Thyroid gland (tissue), 4 donors: ENCODE data around the gene NEDD4.

Source experiments
- POLR2A ChIP-seq, 2 donors: fragments of 450-650 bp; IDR thresholded peaks; one replicate each; pipeline ENCODE4 v1.6.1; 2017; ENCODE audit warnings: antibody characterized with exemption in 2 of 2, mild to moderate bottlenecking in 2 of 2, moderate library complexity in 1 of 2
- TF ChIP-seq, protein P1 (sequence below), 6 experiments: fragments of 200-600 bp in 3 of 6; fragments of 450-650 bp in 3 of 6; sonication (generic) in 3 of 6; IDR thresholded peaks; one replicate each; pipeline ENCODE4 v1.5.1; 2016 to 2019; ENCODE audit warnings: antibody characterized with exemption in 6 of 6, mild to moderate bottlenecking in 2 of 6, inconsistent platforms in 1 of 6, moderate library complexity in 1 of 6

DNA sequence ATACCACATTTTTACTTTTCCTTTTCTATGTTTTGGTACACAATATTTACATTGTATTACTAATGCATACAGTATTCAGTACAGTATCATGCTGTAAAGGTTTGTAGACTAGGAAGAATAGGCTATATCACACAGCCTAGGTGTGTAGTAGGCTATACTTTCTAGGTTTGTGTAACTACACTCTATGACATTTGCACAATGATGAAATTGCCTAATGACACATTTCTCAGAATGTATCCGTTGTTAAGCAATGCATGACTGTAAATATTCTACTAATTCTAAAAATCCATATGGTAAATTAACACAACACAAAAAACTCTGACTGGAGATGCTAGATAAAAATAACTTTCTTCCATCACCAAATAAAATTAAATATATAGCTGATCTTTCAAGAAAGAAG lies 16.2 kb downstream of the NEDD4 start:
- TF ChIP-seq, protein P1, sequence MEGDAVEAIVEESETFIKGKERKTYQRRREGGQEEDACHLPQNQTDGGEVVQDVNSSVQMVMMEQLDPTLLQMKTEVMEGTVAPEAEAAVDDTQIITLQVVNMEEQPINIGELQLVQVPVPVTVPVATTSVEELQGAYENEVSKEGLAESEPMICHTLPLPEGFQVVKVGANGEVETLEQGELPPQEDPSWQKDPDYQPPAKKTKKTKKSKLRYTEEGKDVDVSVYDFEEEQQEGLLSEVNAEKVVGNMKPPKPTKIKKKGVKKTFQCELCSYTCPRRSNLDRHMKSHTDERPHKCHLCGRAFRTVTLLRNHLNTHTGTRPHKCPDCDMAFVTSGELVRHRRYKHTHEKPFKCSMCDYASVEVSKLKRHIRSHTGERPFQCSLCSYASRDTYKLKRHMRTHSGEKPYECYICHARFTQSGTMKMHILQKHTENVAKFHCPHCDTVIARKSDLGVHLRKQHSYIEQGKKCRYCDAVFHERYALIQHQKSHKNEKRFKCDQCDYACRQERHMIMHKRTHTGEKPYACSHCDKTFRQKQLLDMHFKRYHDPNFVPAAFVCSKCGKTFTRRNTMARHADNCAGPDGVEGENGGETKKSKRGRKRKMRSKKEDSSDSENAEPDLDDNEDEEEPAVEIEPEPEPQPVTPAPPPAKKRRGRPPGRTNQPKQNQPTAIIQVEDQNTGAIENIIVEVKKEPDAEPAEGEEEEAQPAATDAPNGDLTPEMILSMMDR (IDR thresholded peaks at IDR 0.05): no peak
- no peak for TF ChIP-seq POLR2A (IDR thresholded peaks at IDR 0.05)
